CD4-positive, alpha-beta T cell (primary cell): ENCODE results near the gene NAA10. TPM values are rescaled to one million over a fixed set of nuclear protein-coding genes. Genes with fewer than 3 reads are reported as not detected.
A peak's percentile ranks its signal among the peaks of the same experiment; 100 is the strongest.

Experiments used
- ATAC-seq: fragments of 200-7000 bp; cut with Tn5 transposase; one replicate; pipeline ENCODE4 v1.10.0; 2022; ENCODE audit warnings: mild to moderate bottlenecking; ENCODE audit not compliant: poor library complexity
- CTCF ChIA-PET: fragments of 350-600 bp; sonication (Branson Sonifier 250); formaldehyde crosslinking; loops from one replicate; lab custom pipeline; 2021; ENCODE audit warnings: antibody characterized with exemption, inconsistent platforms; lab: Charles Lee
- POLR2A ChIA-PET: fragments of 350-600 bp; sonication (Branson Sonifier 250); formaldehyde crosslinking; loops from one replicate; lab custom pipeline; 2021; ENCODE audit warnings: antibody characterized with exemption, inconsistent platforms; lab: Charles Lee
- DNase-seq, 14 experiments: peaks; one replicate each; pipeline ENCODE4 v3.0.0-alpha.2; 2013 to 2020; ENCODE audit warnings: mixed read lengths in 2 of 14
- H3K27ac ChIP-seq, 2 donors: one replicate each; pipeline versions ENCODE4 v1.5.1 to v1.7.0; 2013; ENCODE audit warnings: low read length in 2 of 2, low read depth in 1 of 2, mild to moderate bottlenecking in 1 of 2
- H3K27me3 ChIP-seq, 2 experiments: 1 replicate in 1 of 2; 2 replicates in 1 of 2; pipeline versions ENCODE4 v1.6.1 to v1.7.0; 2013; ENCODE audit warnings: low read length in 2 of 2, control low read depth in 1 of 2, mild to moderate bottlenecking in 1 of 2, moderate library complexity in 1 of 2; ENCODE audit not compliant: insufficient read depth in 2 of 2, control insufficient read depth in 1 of 2
- H3K36me3 ChIP-seq: one replicate; pipeline ENCODE4 v1.6.1; 2013; ENCODE audit warnings: low read length, control low read depth; ENCODE audit not compliant: insufficient read depth
- H3K4me1 ChIP-seq: one replicate; pipeline ENCODE4 v1.6.1; 2013; ENCODE audit warnings: low read length, control low read depth; ENCODE audit not compliant: insufficient read depth
- H3K4me3 ChIP-seq: one replicate; pipeline ENCODE4 v1.5.1; 2013; ENCODE audit warnings: mild to moderate bottlenecking, low read length, moderate library complexity
- H3K9me3 ChIP-seq, 2 experiments: 1 replicate in 1 of 2; 2 replicates in 1 of 2; pipeline versions ENCODE4 v1.6.1 to v1.7.0; 2013; ENCODE audit warnings: low read length in 2 of 2, mild to moderate bottlenecking in 2 of 2, control low read depth in 1 of 2, moderate library complexity in 1 of 2; ENCODE audit not compliant: control insufficient read depth in 1 of 2, insufficient read depth in 1 of 2
- H3K27ac Mint-ChIP-seq: one replicate; pipeline ENCODE4 v1.8.0; 2020; ENCODE audit warnings: mixed read lengths
- H3K27me3 Mint-ChIP-seq: one replicate; pipeline ENCODE4 v1.8.0; 2021; ENCODE audit warnings: mixed read lengths
- H3K36me3 Mint-ChIP-seq: one replicate; pipeline ENCODE4 v1.8.0; 2021; ENCODE audit warnings: low read depth, mixed read lengths
- H3K4me1 Mint-ChIP-seq: one replicate; pipeline ENCODE4 v1.8.0; 2021; ENCODE audit warnings: low read depth, mixed read lengths
- H3K4me3 Mint-ChIP-seq: one replicate; pipeline ENCODE4 v1.8.0; 2020; ENCODE audit warnings: mild to moderate bottlenecking, mixed read lengths
- H3K9me3 Mint-ChIP-seq: one replicate; pipeline ENCODE4 v1.8.0; 2020; ENCODE audit warnings: mixed read lengths
- CTCF ChIP-seq: fragments of 200-600 bp; IDR thresholded peaks from one replicate; pipeline ENCODE4 v1.8.0; 2022; ENCODE audit warnings: antibody characterized with exemption, mild to moderate bottlenecking
- intact Hi-C, 2 experiments: fragments of 100-400 bp; cut with DNase I in 1 of 2; cut with micrococcal nuclease in 1 of 2; formaldehyde crosslinking; loops; one replicate each; pipeline versions ENCODE4 v1.15.1 to v1.9.0; 2023 to 2025; cut with DNase I, micrococcal nuclease
- total RNA-seq, 174 experiments: library from RNA in 2 of 174; stranded (reverse) in 2 of 174; gene quantifications; one replicate each; pipeline ENCODE4 v1.2.3 and lab custom pipeline; 2021 to 2026

The NAA10 gene
- total RNA-seq, 2 experiments from 2014 or later = 41.5 to 42.0 TPM

- H3K36me3 ChIP-seq = peaks cover 41% of the 10 kb centered on the region
- Mint-ChIP-seq H3K4me3 (peak overlapping the region; percentile 38), H3K27me3 (no peaks in the 10 kb centered on the region), H3K9me3 (no peaks in the 10 kb centered on the region), H3K27ac (peak overlapping the region; percentile 98), H3K36me3 (peaks cover 37% of the 10 kb centered on the region), H3K4me1 (peaks cover 27% of the 10 kb centered on the region)
- no peak overlapping the region for H3K4me3 ChIP-seq
- peaks cover 58% of the 10 kb centered on the region for H3K4me1 ChIP-seq
- no peak overlapping the region for H3K27ac ChIP-seq
- intact Hi-C loops = loop anchor here in 1 of 2 experiments (5.0 kb wide), 2 partner anchors 43 to 132 kb away; partner anchors contain the start of gene MECP2
- ATAC-seq = no peak
- ChIA-PET POLR2A (no interaction called here), CTCF (no interaction called here)
- TF ChIP-seq CTCF = no peak
- H3K27me3 ChIP-seq = no peaks in the 10 kb centered on the region
- no peaks in the 10 kb centered on the region for H3K9me3 ChIP-seq
- no peak for DNase-seq
Measured at GRCh38 chrX:153965406-153965805, 30.6 kb upstream of the NAA10 start.

- H3K4me1 ChIP-seq = peaks cover 50% of the 10 kb centered on the region
- no peak for TF ChIP-seq CTCF
- Mint-ChIP-seq H3K4me1 (peaks cover 27% of the 10 kb centered on the region), H3K4me3 (no peak overlapping the region), H3K27me3 (no peaks in the 10 kb centered on the region), H3K36me3 (peaks cover 42% of the 10 kb centered on the region), H3K9me3 (no peaks in the 10 kb centered on the region), H3K27ac (no peak overlapping the region)
- no peak overlapping the region for H3K27ac ChIP-seq
- DNase-seq (no peak), ATAC-seq (no peak)
- no peaks in the 10 kb centered on the region for H3K9me3 ChIP-seq
- no peak overlapping the region for H3K4me3 ChIP-seq
- H3K27me3 ChIP-seq = no peaks in the 10 kb centered on the region
- peaks cover 54% of the 10 kb centered on the region for H3K36me3 ChIP-seq
- POLR2A ChIA-PET = no interaction called here
- CTCF ChIA-PET = no interaction called here
- intact Hi-C loops = no loop called here
Measured at GRCh38 chrX:153964105-153964504, 29.3 kb upstream of the NAA10 start.

GRCh38 chrX:153963546-153963945 is 28.7 kb upstream of the NAA10 start:
- Mint-ChIP-seq H3K36me3 (peaks cover 42% of the 10 kb centered on the region), H3K4me1 (peaks cover 23% of the 10 kb centered on the region), H3K4me3 (no peak overlapping the region), H3K27me3 (no peaks in the 10 kb centered on the region), H3K27ac (no peak overlapping the region), H3K9me3 (no peaks in the 10 kb centered on the region)
- no peak overlapping the region for H3K4me3 ChIP-seq
- CTCF ChIA-PET = no interaction called here
- H3K27ac ChIP-seq = no peak overlapping the region
- ATAC-seq = no peak
- no peaks in the 10 kb centered on the region for H3K9me3 ChIP-seq
- TF ChIP-seq CTCF = no peak
- DNase-seq = no peak
- POLR2A ChIA-PET = interaction anchor here (0.8 kb wide), 1 partner anchor 19 kb away, joined by 3 read pairs; the partner anchor contains the start of gene RENBP
- peaks cover 44% of the 10 kb centered on the region for H3K4me1 ChIP-seq
- intact Hi-C loops = no loop called here
- H3K27me3 ChIP-seq = no peaks in the 10 kb centered on the region
- peaks cover 56% of the 10 kb centered on the region for H3K36me3 ChIP-seq
